HepG2 (cell line): Measurements from ENCODE around the gene CDR2L. TPM values are rescaled to one million over a fixed set of nuclear protein-coding genes. Genes with fewer than 3 reads are reported as not detected.

Experiments used
- CBFB ChIP-seq: sonication (generic); formaldehyde crosslinking; IDR thresholded peaks from 2 replicates; pipeline ENCODE4 v1.4.0; 2020; ENCODE audit warnings: missing genetic modification reagents
- ELF4 ChIP-seq: sonication (generic); formaldehyde crosslinking; IDR thresholded peaks from 2 replicates; pipeline ENCODE4 v1.5.0; 2020; ENCODE audit warnings: missing genetic modification reagents, mild to moderate bottlenecking, moderate library complexity, borderline replicate concordance
- GATAD2A ChIP-seq: IDR thresholded peaks from 2 replicates; pipeline ENCODE4 v1.6.1; 2016
- GLI4 ChIP-seq: sonication (generic); formaldehyde crosslinking; IDR thresholded peaks from 2 replicates; pipeline ENCODE4 v1.5.1; 2020; ENCODE audit warnings: missing genetic modification reagents, mild to moderate bottlenecking, moderate library complexity, borderline replicate concordance
- IKZF5 ChIP-seq: IDR thresholded peaks from 2 replicates; pipeline ENCODE4 v1.6.1; 2018; ENCODE audit warnings: missing genetic modification reagents, mild to moderate bottlenecking, missing compliant biosample characterization
- IRF2 ChIP-seq: IDR thresholded peaks from 2 replicates; pipeline ENCODE4 v1.6.1; 2018; ENCODE audit warnings: missing genetic modification reagents, missing compliant biosample characterization
- KDM1A ChIP-seq: IDR thresholded peaks from 2 replicates; pipeline ENCODE4 v1.6.1; 2016; ENCODE audit warnings: missing compliant biosample characterization
- NCOR1 ChIP-seq: fragments of 200-600 bp; sonication (generic); IDR thresholded peaks from 2 replicates; pipeline ENCODE4 v1.7.0; 2017; ENCODE audit warnings: antibody characterized with exemption, low read length, borderline replicate concordance
- NFIB ChIP-seq: sonication (generic); formaldehyde crosslinking; IDR thresholded peaks from 2 replicates; pipeline ENCODE4 v1.9.0; 2021; ENCODE audit warnings: missing genetic modification reagents, mild to moderate bottlenecking, borderline replicate concordance
- ONECUT2 ChIP-seq: sonication (generic); formaldehyde crosslinking; IDR thresholded peaks from 2 replicates; pipeline ENCODE4 v1.4.0; 2020; ENCODE audit warnings: missing genetic modification reagents
- PHF5A ChIP-seq: IDR thresholded peaks from one replicate; pipeline ENCODE4 v1.6.1; 2018; ENCODE audit warnings: low read depth, missing genetic modification reagents; ENCODE audit not compliant: unreplicated experiment
- SIN3B ChIP-seq: fragments of 150-350 bp; IDR thresholded peaks from 2 replicates; pipeline ENCODE4 v1.6.1; 2014; ENCODE audit warnings: low read length
- SP5 ChIP-seq: IDR thresholded peaks from 2 replicates; pipeline ENCODE4 v1.6.1; 2016; ENCODE audit warnings: low read depth, borderline replicate concordance
- SRSF1 ChIP-seq: fragments of 200-400 bp; formaldehyde crosslinking; optimal IDR thresholded peaks from 2 replicates; pipeline ENCODE3; 2017; ENCODE audit warnings: mild to moderate bottlenecking, low read depth, low read length, moderate library complexity
- ZHX1 ChIP-seq: sonication (generic); formaldehyde crosslinking; IDR thresholded peaks from 2 replicates; pipeline ENCODE4 v1.8.1; 2022; ENCODE audit warnings: low read depth, mild to moderate bottlenecking, missing genetic modification reagents
- ZMAT3 ChIP-seq: sonication (generic); formaldehyde crosslinking; conservative IDR thresholded peaks from 2 replicates; pipeline ENCODE4 v1.7.0; 2021; ENCODE audit warnings: missing genetic modification reagents
- ZNF569 ChIP-seq: sonication (generic); formaldehyde crosslinking; IDR thresholded peaks from 2 replicates; pipeline ENCODE4 v1.5.0; 2020; ENCODE audit warnings: mild to moderate bottlenecking, missing genetic modification reagents, moderate library complexity, borderline replicate concordance
- ZNF576 ChIP-seq: sonication (generic); formaldehyde crosslinking; IDR thresholded peaks from 2 replicates; pipeline ENCODE4 v1.4.0; 2020; ENCODE audit warnings: mild to moderate bottlenecking, missing genetic modification reagents
- polyA plus RNA-seq, 8 experiments: library from polyadenylated mRNA; depleted of rRNA in 3 of 8; stranded (reverse) in 7 of 8; unstranded in 1 of 8; fragments of >200 nt; fragmentation: Illumina TruSeq in 4 of 8; extraction: Trizol in 4 of 8; gene quantifications; 2 replicates each; pipeline versions ENCODE4 v1.2.1 to v1.2.3, GENCODE V29; 2011 to 2016; ENCODE audit warnings: low read depth in 4 of 8, missing spikeins in 1 of 8, mixed read lengths in 1 of 8; ENCODE audit not compliant: insufficient read depth in 1 of 8
- total RNA-seq, 5 experiments: library from RNA; depleted of rRNA; stranded (reverse); fragments of >200 nt; fragmentation: Illumina TruSeq; extraction: Trizol; gene quantifications; 2 replicates each; pipeline ENCODE4 v1.2.3, GENCODE V29; 2016; ENCODE audit warnings: low read depth in 1 of 5
- TF ChIP-seq, protein P1 (sequence below): sonication (generic); formaldehyde crosslinking; IDR thresholded peaks from 2 replicates; pipeline ENCODE4 v1.4.0; 2020; ENCODE audit warnings: mild to moderate bottlenecking, low read depth, missing genetic modification reagents
- TF ChIP-seq, protein P2 (sequence below): sonication (generic); formaldehyde crosslinking; IDR thresholded peaks from 2 replicates; pipeline ENCODE4 v1.4.0; 2020; ENCODE audit warnings: missing genetic modification reagents, mild to moderate bottlenecking, borderline replicate concordance

Gene CDR2L
- total and polyA plus RNA-seq, 2 of the 13 experiments (the other 11 are each of a cell fraction or from before 2014, with no cell fraction given): 1.9 to 2.1 TPM

- TF ChIP-seq SP5 (CRISPR knock-in tag) (no peak), SRSF1 (peak; percentile 80), ZNF576 (CRISPR knock-in tag) (peak; percentile 57; the same call in 1 of the 2 replicates), NCOR1 (no peak), SIN3B (no peak), IRF2 (CRISPR knock-in tag) (no peak), KDM1A (CRISPR knock-in tag) (no peak), GLI4 (0 out of 2 replicates have a peak, but pooled peaks have one; percentile 28), PHF5A (CRISPR knock-in tag) (no peak), ONECUT2 (CRISPR knock-in tag) (no peak), ZMAT3 (CRISPR knock-in tag) (0 out of 2 replicates have a peak, but pooled peaks have one; percentile 4), ELF4 (CRISPR knock-in tag) (no peak), ZHX1 (0 out of 2 replicates have a peak, but pooled peaks have one; percentile 6), CBFB (0 out of 2 replicates have a peak, but pooled peaks have one; percentile 11), IKZF5 (CRISPR knock-in tag) (peak; percentile 8; the same call in 1 of the 2 replicates), GATAD2A (CRISPR knock-in tag) (no peak), ZNF569 (CRISPR knock-in tag) (no peak), NFIB (0 out of 2 replicates have a peak, but pooled peaks have one; percentile 28)
- TF ChIP-seq, protein P1, sequence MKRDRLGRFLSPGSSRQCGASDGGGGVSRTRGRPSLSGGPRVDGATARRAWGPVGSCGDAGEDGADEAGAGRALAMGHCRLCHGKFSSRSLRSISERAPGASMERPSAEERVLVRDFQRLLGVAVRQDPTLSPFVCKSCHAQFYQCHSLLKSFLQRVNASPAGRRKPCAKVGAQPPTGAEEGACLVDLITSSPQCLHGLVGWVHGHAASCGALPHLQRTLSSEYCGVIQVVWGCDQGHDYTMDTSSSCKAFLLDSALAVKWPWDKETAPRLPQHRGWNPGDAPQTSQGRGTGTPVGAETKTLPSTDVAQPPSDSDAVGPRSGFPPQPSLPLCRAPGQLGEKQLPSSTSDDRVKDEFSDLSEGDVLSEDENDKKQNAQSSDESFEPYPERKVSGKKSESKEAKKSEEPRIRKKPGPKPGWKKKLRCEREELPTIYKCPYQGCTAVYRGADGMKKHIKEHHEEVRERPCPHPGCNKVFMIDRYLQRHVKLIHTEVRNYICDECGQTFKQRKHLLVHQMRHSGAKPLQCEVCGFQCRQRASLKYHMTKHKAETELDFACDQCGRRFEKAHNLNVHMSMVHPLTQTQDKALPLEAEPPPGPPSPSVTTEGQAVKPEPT (CRISPR knock-in tag): no peak
- TF ChIP-seq, protein P2, sequence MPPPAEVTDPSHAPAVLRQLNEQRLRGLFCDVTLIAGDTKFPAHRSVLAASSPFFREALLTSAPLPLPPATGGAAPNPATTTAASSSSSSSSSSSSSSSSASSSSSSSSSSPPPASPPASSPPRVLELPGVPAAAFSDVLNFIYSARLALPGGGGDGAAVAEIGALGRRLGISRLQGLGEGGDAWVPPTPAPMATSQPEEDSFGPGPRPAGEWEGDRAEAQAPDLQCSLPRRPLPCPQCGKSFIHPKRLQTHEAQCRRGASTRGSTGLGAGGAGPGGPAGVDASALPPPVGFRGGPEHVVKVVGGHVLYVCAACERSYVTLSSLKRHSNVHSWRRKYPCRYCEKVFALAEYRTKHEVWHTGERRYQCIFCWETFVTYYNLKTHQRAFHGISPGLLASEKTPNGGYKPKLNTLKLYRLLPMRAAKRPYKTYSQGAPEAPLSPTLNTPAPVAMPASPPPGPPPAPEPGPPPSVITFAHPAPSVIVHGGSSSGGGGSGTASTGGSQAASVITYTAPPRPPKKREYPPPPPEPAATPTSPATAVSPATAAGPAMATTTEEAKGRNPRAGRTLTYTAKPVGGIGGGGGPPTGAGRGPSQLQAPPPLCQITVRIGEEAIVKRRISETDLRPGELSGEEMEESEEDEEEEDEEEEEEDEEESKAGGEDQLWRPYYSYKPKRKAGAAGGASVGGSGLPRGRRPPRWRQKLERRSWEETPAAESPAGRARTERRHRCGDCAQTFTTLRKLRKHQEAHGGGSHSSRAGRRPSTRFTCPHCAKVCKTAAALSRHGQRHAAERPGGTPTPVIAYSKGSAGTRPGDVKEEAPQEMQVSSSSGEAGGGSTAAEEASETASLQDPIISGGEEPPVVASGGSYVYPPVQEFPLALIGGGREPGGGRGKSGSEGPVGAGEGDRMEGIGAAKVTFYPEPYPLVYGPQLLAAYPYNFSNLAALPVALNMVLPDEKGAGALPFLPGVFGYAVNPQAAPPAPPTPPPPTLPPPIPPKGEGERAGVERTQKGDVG (CRISPR knock-in tag): no peak; the same call in 1 of the 2 replicates
Measured at GRCh38 chr17:74971069-74971841, 16.2 kb upstream of the CDR2L start (continued).
